NCI-H345 (cell line): Measurements from ENCODE around the gene PCDHGA8.
"Not testable (repeated sequence)": the region's sequence is repeated elsewhere in the genome, so short reads cannot be mapped to it uniquely, and the experiment has no call there.

Source experiments
- DNase-seq: peaks from one replicate; lab custom pipeline; 2025; lab: John Stamatoyannopoulos, UW

PCDHGA8 gene

GRCh38 chr5:141392429-141393198, at the start of gene PCDHGA8:
TSS of gene PCDHGA8 (plus strand) at chr5:141392633. CDS start at chr5:141392814, 181 bp downstream.
- no peak for DNase-seq

GRCh38 chr5:141342773-141343172, 49.7 kb upstream of the PCDHGA8 start:
- no peak for DNase-seq

- no peak for DNase-seq
Observed at GRCh38 chr5:141343242-141343952, 49.0 kb upstream of the PCDHGA8 start, which contains the start of gene PCDHGA3. TSS of gene PCDHGA3 (plus strand) at chr5:141343829. CDS start at chr5:141344034, 205 bp downstream.

GRCh38 chr5:141343953-141344463, 48.4 kb upstream of the PCDHGA8 start:
- no peak for DNase-seq

GRCh38 chr5:141345327-141345726, 47.1 kb upstream of the PCDHGA8 start:
- no peak for DNase-seq

- not testable (repeated sequence) for DNase-seq
Observed at GRCh38 chr5:141346017-141346416, 46.4 kb upstream of the PCDHGA8 start.

- peak; percentile 87 for DNase-seq
Observed at GRCh38 chr5:141349917-141350619, 42.4 kb upstream of the PCDHGA8 start, which contains the start of gene PCDHGB1. TSS of gene PCDHGB1 (plus strand) at chr5:141350099. CDS start at chr5:141350261, 162 bp downstream.

- DNase-seq = no peak
Observed at GRCh38 chr5:141351591-141351990, 40.8 kb upstream of the PCDHGA8 start.

- no peak for DNase-seq
Observed at GRCh38 chr5:141354900-141355469, 37.4 kb upstream of the PCDHGA8 start, which contains the start of gene PCDHGA4. TSS of gene PCDHGA4 (plus strand) at chr5:141355021. CDS start at chr5:141355108, 87 bp downstream.

- DNase-seq = no peak
Observed at GRCh38 chr5:141355641-141356040, 36.8 kb upstream of the PCDHGA8 start.

- no peak for DNase-seq
Observed at GRCh38 chr5:141356133-141356532, 36.3 kb upstream of the PCDHGA8 start.

GRCh38 chr5:141356950-141357349, 35.5 kb upstream of the PCDHGA8 start:
- no peak for DNase-seq

- DNase-seq = no peak
Observed at GRCh38 chr5:141359790-141360426, 32.5 kb upstream of the PCDHGA8 start, which contains the start of gene PCDHGB2. TSS of gene PCDHGB2 (plus strand) at chr5:141359994. CDS start at chr5:141360136, 142 bp downstream.

- no peak for DNase-seq
Observed at GRCh38 chr5:141360685-141361084, 31.7 kb upstream of the PCDHGA8 start.

- DNase-seq = no peak
Observed at GRCh38 chr5:141362719-141363118, 29.7 kb upstream of the PCDHGA8 start.

- DNase-seq = no peak
Observed at GRCh38 chr5:141363952-141364660, 28.3 kb upstream of the PCDHGA8 start, which contains the start of gene PCDHGA5. TSS of gene PCDHGA5 (plus strand) at chr5:141364162. CDS start at chr5:141364331, 169 bp downstream.

- DNase-seq = no peak
Observed at GRCh38 chr5:141366016-141366896, 26.2 kb upstream of the PCDHGA8 start.

GRCh38 chr5:141369994-141370848, 22.2 kb upstream of the PCDHGA8 start, which contains the start of gene PCDHGB3:
TSS of gene PCDHGB3 (plus strand) at chr5:141370242. CDS start at chr5:141370395, 153 bp downstream.
- no peak for DNase-seq
